GM11168 (cell line): Measurements from ENCODE around the gene GRAMD4.

ENCODE experiments used
- in situ Hi-C: fragments of 300-500 bp; cut with MboI; formaldehyde crosslinking; loops from one replicate; pipeline ENCODE4 v1.12.0; 2022; ENCODE audit warnings: low sequenced_read_pairs; ENCODE audit not compliant: unreplicated experiment

GRAMD4 gene

GRCh38 chr22:46665151-46665695 is 45.0 kb downstream of the GRAMD4 start:
- in situ Hi-C loops: no loop called here

- in situ Hi-C loops: no loop called here
Measured at GRCh38 chr22:46665751-46666280, 45.6 kb downstream of the GRAMD4 start.

DNA sequence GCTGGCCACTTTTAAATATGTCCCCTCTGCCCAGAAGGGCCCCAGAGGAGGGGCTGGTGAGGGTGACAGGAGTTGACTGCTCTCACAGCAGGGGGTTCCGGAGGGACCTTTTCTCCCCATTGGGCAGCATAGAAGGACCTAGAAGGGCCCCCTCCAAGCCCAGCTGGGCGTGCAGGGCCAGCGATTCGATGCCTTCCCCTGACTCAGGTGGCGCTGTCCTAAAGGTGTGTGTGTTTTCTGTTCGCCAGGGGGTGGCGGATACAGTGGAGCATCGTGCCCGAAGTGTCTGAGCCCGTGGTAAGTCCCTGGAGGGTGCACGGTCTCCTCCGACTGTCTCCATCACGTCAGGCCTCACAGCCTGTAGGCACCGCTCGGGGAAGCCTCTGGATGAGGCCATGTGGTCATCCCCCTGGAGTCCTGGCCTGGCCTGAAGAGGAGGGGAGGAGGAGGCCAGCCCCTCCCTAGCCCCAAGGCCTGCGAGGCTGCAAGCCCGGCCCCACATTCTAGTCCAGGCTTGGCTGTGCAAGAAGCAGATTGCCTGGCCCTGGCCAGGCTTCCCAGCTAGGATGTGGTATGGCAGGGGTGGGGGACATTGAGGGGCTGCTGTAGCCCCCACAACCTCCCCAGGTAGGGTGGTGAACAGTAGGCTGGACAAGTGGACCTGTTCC is 46.5 kb downstream of the GRAMD4 start:
- in situ Hi-C loops: no loop called here

DNA sequence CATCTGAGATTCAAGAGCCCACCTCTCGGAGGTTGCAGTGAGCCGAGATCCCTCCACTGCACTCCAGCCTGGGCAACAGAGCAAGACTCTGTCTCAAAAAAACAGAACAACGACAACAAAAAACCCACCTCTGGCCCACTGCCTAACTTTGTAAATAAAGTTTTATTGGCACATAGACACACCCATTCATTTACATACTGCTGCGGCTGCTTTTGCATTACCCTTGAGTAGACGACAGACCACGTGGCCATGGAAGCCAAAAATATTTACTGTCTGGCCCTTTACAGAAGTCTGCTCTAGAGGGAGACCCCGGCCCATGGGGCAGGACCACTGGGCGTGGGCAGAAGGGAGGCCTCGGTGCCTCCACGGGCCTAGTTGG is 47.0 kb downstream of the GRAMD4 start:
- in situ Hi-C loops: no loop called here

GRCh38 chr22:46668116-46668515 is 47.9 kb downstream of the GRAMD4 start:
- in situ Hi-C loops: no loop called here

GRCh38 chr22:46669201-46669600 is 49.0 kb downstream of the GRAMD4 start:
- in situ Hi-C loops: no loop called here

- in situ Hi-C loops: no loop called here
Measured at GRCh38 chr22:46671824-46672432, 51.7 kb downstream of the GRAMD4 start.

GRCh38 chr22:46672731-46673130 is 52.5 kb downstream of the GRAMD4 start:
- in situ Hi-C loops: no loop called here

DNA sequence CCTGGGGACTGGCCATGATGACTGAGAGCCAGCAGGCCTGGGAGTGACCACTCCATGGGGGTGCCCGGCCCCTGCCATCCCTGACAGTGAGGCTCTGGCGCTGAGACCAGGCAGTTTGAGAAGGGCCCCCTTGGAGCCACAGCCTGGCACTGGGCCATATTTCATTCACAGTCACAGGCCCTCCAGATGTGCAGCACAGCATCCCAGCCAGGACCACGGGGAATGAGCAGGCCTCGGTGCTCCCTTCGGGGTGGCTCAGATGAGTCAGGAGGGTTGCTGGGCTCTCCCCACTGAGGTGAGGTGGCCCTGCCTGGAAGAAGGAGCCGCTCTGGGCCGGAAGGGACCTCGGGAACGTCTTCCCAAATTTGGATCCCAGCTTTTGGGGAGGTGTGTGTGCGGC is 53.0 kb downstream of the GRAMD4 start:
- in situ Hi-C loops: no loop called here

DNA sequence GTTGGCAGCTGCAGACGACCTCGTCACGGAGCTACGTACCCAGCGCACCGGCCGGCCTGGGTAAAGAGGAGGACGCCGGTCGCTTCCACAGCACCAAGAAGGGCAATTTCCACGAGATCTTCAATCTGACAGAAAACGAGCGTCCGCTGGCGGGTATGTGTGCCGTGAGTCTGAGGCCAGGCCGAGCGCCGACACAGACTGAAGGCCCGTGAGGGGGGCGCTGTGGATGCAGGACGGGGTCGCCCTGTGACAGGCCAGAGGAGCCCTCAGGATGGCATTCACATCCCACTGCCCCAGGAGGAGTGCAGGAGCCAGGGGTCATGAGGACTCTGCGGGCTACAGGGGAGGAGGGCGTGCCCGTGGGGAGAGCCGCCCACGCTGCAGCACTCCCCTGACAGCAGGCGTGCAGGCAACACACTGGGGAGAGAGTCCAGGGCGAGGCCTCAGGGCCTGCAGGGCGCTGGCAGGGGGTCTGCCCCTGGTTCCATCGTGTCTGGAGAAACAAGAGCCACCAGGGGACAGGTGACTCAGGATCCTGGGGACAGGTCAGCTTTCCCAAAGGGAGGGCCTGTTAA is 53.6 kb downstream of the GRAMD4 start:
- in situ Hi-C loops: no loop called here

GRCh38 chr22:46674367-46674781 is 54.2 kb downstream of the GRAMD4 start:
- in situ Hi-C loops: no loop called here

- in situ Hi-C loops: no loop called here
Measured at GRCh38 chr22:46674906-46675305, 54.7 kb downstream of the GRAMD4 start.

DNA sequence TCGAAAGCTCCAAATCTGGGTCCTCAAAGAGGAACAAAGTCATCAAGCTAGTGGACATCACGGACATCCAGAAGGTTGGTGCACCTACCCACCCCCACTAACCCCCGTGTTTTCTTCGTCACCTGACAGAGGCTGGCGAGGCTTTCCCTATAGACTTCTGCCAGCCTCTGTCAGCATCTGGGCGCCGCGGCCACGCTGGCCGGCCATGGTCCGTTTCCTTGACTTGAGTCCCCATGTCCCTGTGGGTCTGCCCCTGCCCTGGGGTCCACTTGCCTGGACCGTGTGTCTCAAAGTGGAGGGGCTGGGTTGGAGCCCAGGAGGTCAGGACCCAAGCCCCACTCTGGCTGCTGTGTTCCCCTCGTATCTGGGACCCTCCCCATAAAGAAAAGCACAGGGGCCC is 55.3 kb downstream of the GRAMD4 start:
- in situ Hi-C loops: no loop called here

- in situ Hi-C loops: no loop called here
Measured at GRCh38 chr22:46675938-46676337, 55.8 kb downstream of the GRAMD4 start.

DNA sequence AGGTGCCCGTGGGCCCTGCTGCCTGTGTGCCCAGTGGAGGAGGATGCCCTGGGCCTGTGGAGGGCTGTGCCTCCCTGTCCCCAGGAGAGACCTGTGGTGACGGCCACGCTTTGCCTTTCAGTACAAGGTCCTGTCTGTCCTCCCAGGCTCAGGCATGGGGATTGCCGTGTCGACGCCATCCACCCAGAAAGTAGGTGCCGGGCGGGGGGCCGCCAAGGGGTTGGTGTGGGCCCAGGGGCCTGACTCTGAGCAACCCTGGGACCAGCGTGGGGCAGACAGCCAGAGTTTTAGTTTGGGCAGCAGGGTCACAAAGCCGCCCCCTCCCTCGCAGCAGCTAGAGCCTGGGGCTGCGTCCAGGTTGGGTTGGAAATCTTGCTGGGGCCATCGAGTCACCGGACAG is 56.3 kb downstream of the GRAMD4 start:
- in situ Hi-C loops: no loop called here

GRCh38 chr22:46676881-46677280 is 56.7 kb downstream of the GRAMD4 start:
- in situ Hi-C loops: no loop called here

- in situ Hi-C loops: no loop called here
Measured at GRCh38 chr22:46677323-46678002, 57.3 kb downstream of the GRAMD4 start.

GRCh38 chr22:46678003-46678657 is 57.9 kb downstream of the GRAMD4 start:
- in situ Hi-C loops: no loop called here

DNA sequence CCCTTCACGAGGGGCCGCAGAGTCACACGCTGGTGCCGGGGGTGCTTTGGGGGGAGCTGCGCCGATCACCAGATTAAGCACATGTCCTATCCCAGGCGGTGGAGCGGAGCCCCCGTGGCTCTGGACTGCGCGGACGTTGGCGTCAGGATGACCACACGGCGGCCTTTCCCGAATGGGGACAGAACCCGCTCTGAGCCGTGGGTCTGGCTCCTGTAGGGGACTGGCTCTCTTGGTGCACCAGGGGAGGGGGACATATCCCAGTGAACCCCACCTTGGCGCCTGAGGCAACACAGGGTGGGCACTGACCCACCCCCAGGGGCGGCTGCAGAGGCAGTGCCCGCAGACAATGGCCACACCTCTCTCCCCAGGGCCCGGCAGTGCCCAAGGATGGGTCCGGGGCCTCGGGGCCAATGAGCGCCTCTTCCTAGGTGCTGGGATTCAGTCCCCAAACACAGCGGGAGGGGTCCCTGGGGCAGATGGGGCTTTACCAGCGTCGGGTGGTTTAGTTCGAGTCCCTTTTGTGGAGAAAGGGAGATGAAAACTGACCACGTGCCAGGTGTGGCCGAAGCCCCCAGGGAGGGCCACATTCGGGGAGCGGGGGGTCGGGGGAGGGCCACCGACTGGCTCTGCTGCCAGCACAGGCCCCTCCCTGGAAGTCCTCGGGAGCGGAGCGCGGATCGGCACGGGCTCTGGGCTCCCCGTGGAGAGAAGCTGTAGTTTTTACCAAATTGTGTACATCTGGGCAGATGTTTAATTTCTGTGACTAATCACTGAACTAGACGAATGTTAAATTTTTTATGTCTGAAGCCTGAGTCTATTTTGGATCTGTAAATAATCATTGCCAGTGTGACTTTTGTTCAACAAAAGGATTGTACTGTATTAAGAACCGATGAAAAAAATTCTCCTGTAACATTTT is 58.9 kb downstream of the GRAMD4 start:
- in situ Hi-C loops: no loop called here
